ENCODE data around the gene ZNF182.
A peak's percentile ranks its signal among the peaks of the same experiment; 100 is the strongest.
"Not testable (repeated sequence)": the region's sequence is repeated elsewhere in the genome, so short reads cannot be mapped to it uniquely, and the experiment has no call there.

The ZNF182 gene

DNA sequence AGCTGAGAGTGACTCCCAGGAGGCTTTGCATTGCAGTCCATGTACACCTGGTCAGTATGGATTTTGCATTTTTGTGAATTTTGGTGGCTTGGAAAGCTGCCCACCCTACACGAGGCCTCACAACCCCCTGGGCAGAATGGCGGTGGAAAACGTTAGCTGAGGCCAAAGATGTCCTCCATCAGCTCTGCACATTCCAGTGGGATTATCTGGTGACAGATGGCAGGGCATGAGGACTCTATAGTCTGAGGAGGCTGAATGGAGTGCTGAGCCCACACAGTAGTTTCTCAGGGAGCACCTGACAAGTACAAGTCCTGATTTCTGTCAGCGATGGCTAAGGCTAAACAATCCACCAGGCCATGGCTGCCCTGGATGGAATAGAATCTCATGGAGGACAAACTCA lies 23.8 kb upstream of the ZNF182 start:
- H3K18ac ChIP-seq (ENCODE audit: low read length); H3K27ac ChIP-seq (replicated peaks; ENCODE audit: low read length); H3K4me3 ChIP-seq (ENCODE audit: low read length in 2 of 2); H2BK120ac ChIP-seq (ENCODE audit: low read depth, low read length); H3K23ac ChIP-seq (ENCODE audit: low read depth, low read length, poor library complexity); H3K4ac ChIP-seq (ENCODE audit: low read length); H4K91ac ChIP-seq (ENCODE audit: low read depth, low read length, poor library complexity); H2BK15ac ChIP-seq (ENCODE audit: low read length); H3K9me3 ChIP-seq (replicated peaks in 1 of 2; ENCODE audit: control insufficient read depth in 2 of 2, insufficient read depth in 1 of 2, low read depth in 1 of 2, low read length in 2 of 2); DNase-seq (ENCODE audit: low spot score); H3K4me2 ChIP-seq (ENCODE audit: insufficient read depth, low read length, poor library complexity, severe bottlenecking); H3K14ac ChIP-seq (ENCODE audit: low read length); H2BK5ac ChIP-seq (ENCODE audit: low read length); H3K79me1 ChIP-seq (ENCODE audit: low read depth, low read length); H3K4me1 ChIP-seq (ENCODE audit: control insufficient read depth in 2 of 2, insufficient read depth in 1 of 2, low read depth in 1 of 2, low read length in 2 of 2); H3K27me3 ChIP-seq (ENCODE audit: control insufficient read depth in 3 of 3, insufficient read depth in 3 of 3, low read depth in 1 of 3, low read length in 3 of 3); H2BK12ac ChIP-seq (ENCODE audit: low read length); H3K36me3 ChIP-seq (replicated peaks in 1 of 2; ENCODE audit: control insufficient read depth in 2 of 2, insufficient read depth in 2 of 2, low read length in 2 of 2); H3K9ac ChIP-seq (ENCODE audit: low read depth, low read length, poor library complexity); H4K8ac ChIP-seq (ENCODE audit: low read depth, low read length); H2AFZ ChIP-seq (ENCODE audit: low read length); H2AK5ac ChIP-seq (ENCODE audit: low read depth, low read length): not testable (repeated sequence)
- WGBS, 2 donors (ENCODE audit: extremely low coverage in 2 of 2, insufficient read length in 2 of 2, insufficient replicate concordance in 1 of 2) = no CpG with 5 or more reads among the region's 4 CpGs

DNA sequence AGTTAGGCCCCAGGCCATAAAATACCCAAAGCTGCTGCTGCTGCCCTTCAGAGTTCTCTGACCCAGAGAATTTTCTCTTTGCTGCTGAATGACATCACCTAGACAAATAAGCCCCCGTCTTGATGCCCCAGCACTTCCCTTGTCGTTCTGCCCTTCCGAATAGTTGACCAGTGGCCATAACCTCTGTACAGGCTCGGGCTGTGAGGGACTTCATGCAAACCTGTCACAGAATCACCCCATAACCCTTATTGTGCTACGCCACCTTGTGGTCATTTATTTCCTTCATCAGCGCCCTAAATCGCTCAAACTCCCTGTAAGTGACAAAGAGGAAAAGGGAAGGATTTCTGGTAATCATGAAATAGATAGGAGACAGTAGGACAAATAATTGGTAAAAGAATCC lies 21.8 kb upstream of the ZNF182 start:
- Histone ChIP-seq H3K9me3 (replicated peaks in 1 of 2; ENCODE audit: control insufficient read depth in 2 of 2, insufficient read depth in 1 of 2, low read depth in 1 of 2, low read length in 2 of 2) (no peaks in the 10 kb centered on the region), H4K8ac (ENCODE audit: low read depth, low read length) (no peak overlapping the region), H3K4me3 (ENCODE audit: low read length in 2 of 2) (no peak overlapping the region), H2AK5ac (ENCODE audit: low read depth, low read length) (no peak overlapping the region), H3K23ac (ENCODE audit: low read depth, low read length, poor library complexity) (no peak overlapping the region), H3K18ac (ENCODE audit: low read length) (no peak overlapping the region), H2BK15ac (ENCODE audit: low read length) (no peak overlapping the region), H3K27me3 (ENCODE audit: control insufficient read depth in 3 of 3, insufficient read depth in 3 of 3, low read depth in 1 of 3, low read length in 3 of 3) (no peaks in the 10 kb centered on the region), H3K4me1 (ENCODE audit: control insufficient read depth in 2 of 2, insufficient read depth in 1 of 2, low read depth in 1 of 2, low read length in 2 of 2) (no peaks in the 10 kb centered on the region), H3K27ac (replicated peaks; ENCODE audit: low read length) (no peak overlapping the region), H3K14ac (ENCODE audit: low read length) (no peak overlapping the region), H4K91ac (ENCODE audit: low read depth, low read length, poor library complexity) (no peak overlapping the region), H3K4me2 (ENCODE audit: insufficient read depth, low read length, poor library complexity, severe bottlenecking) (no peak overlapping the region), H2AFZ (ENCODE audit: low read length) (peak overlapping the region; percentile 62), H2BK120ac (ENCODE audit: low read depth, low read length) (no peak overlapping the region), H3K4ac (ENCODE audit: low read length) (no peak overlapping the region), H2BK12ac (ENCODE audit: low read length) (no peak overlapping the region), H3K79me1 (ENCODE audit: low read depth, low read length) (peaks cover 2% of the 10 kb centered on the region), H2BK5ac (ENCODE audit: low read length) (no peak overlapping the region), H3K36me3 (replicated peaks in 1 of 2; ENCODE audit: control insufficient read depth in 2 of 2, insufficient read depth in 2 of 2, low read length in 2 of 2) (no peaks in the 10 kb centered on the region), H3K9ac (ENCODE audit: low read depth, low read length, poor library complexity) (no peak overlapping the region)
- DNase-seq (ENCODE audit: low spot score) = peak; percentile 54
- no CpG with 5 or more reads among the region's 7 CpGs for WGBS, 2 donors (ENCODE audit: extremely low coverage in 2 of 2, insufficient read length in 2 of 2, insufficient replicate concordance in 1 of 2)

DNA sequence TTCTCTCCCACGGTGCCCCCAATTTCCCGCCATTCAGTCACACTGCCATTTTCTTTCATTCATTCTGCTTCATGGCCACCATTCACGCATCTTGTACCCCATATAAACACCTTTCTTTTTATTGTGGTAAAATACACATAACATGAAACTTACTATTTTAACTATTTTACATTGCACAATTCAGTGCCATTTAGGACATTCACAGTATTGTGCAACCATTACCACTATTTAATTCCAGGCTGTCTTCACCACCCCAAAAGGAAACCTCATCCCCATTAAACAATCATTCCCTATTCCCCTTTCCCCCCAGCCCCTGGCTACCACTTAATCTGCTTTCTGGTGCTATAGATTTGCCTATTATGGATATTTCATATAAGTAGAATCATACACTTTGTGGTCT lies 18.9 kb upstream of the ZNF182 start:
- Histone ChIP-seq H3K27me3 (ENCODE audit: control insufficient read depth in 3 of 3, insufficient read depth in 3 of 3, low read depth in 1 of 3, low read length in 3 of 3) (no peaks in the 10 kb centered on the region), H2BK12ac (ENCODE audit: low read length) (no peak overlapping the region), H3K9ac (ENCODE audit: low read depth, low read length, poor library complexity) (no peak overlapping the region), H2BK120ac (ENCODE audit: low read depth, low read length) (no peak overlapping the region), H3K27ac (replicated peaks; ENCODE audit: low read length) (no peak overlapping the region), H3K23ac (ENCODE audit: low read depth, low read length, poor library complexity) (no peak overlapping the region), H2BK5ac (ENCODE audit: low read length) (no peak overlapping the region), H2AFZ (ENCODE audit: low read length) (no peak overlapping the region), H4K91ac (ENCODE audit: low read depth, low read length, poor library complexity) (no peak overlapping the region), H3K4ac (ENCODE audit: low read length) (no peak overlapping the region), H2BK15ac (ENCODE audit: low read length) (no peak overlapping the region), H3K4me3 (ENCODE audit: low read length in 2 of 2) (no peak overlapping the region), H3K4me2 (ENCODE audit: insufficient read depth, low read length, poor library complexity, severe bottlenecking) (no peak overlapping the region), H3K18ac (ENCODE audit: low read length) (no peak overlapping the region), H2AK5ac (ENCODE audit: low read depth, low read length) (no peak overlapping the region), H3K4me1 (ENCODE audit: control insufficient read depth in 2 of 2, insufficient read depth in 1 of 2, low read depth in 1 of 2, low read length in 2 of 2) (no peaks in the 10 kb centered on the region), H3K36me3 (replicated peaks in 1 of 2; ENCODE audit: control insufficient read depth in 2 of 2, insufficient read depth in 2 of 2, low read length in 2 of 2) (no peaks in the 10 kb centered on the region), H3K9me3 (replicated peaks in 1 of 2; ENCODE audit: control insufficient read depth in 2 of 2, insufficient read depth in 1 of 2, low read depth in 1 of 2, low read length in 2 of 2) (no peaks in the 10 kb centered on the region), H3K14ac (ENCODE audit: low read length) (no peak overlapping the region), H4K8ac (ENCODE audit: low read depth, low read length) (no peak overlapping the region), H3K79me1 (ENCODE audit: low read depth, low read length) (peaks cover 2% of the 10 kb centered on the region)
- WGBS, 2 donors (ENCODE audit: extremely low coverage in 2 of 2, insufficient read length in 2 of 2, insufficient replicate concordance in 1 of 2) = no CpG with 5 or more reads among the region's 3 CpGs
- DNase-seq (ENCODE audit: low spot score) = no peak

DNA sequence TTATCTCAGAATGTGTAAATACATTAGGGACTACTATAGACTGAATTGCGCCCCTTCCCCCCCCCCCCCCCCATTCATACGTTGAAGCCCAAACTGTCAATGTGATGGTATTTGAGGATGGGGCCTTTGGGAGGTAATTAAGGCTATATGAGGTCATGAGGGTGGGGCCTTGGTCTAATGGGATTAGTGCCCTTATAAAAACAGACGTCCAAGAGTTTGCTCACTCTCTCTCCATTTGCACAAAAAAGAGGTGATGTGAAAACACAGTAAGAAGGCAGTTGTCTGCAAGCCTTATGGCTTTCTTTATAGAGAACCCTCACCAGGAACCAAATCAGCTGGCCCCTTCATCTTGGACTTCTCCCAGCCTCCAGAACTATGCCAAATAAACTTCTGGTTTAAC lies 18.3 kb upstream of the ZNF182 start:
- Histone ChIP-seq H2BK15ac (ENCODE audit: low read length) (no peak overlapping the region), H3K4me3 (ENCODE audit: low read length in 2 of 2) (peak overlapping the region in 1 of 2 donors; percentile 59), H4K8ac (ENCODE audit: low read depth, low read length) (no peak overlapping the region), H2BK120ac (ENCODE audit: low read depth, low read length) (no peak overlapping the region), H4K91ac (ENCODE audit: low read depth, low read length, poor library complexity) (no peak overlapping the region), H3K18ac (ENCODE audit: low read length) (no peak overlapping the region), H3K9me3 (replicated peaks in 1 of 2; ENCODE audit: control insufficient read depth in 2 of 2, insufficient read depth in 1 of 2, low read depth in 1 of 2, low read length in 2 of 2) (no peaks in the 10 kb centered on the region), H2AK5ac (ENCODE audit: low read depth, low read length) (no peak overlapping the region), H3K36me3 (replicated peaks in 1 of 2; ENCODE audit: control insufficient read depth in 2 of 2, insufficient read depth in 2 of 2, low read length in 2 of 2) (no peaks in the 10 kb centered on the region), H2BK5ac (ENCODE audit: low read length) (no peak overlapping the region), H3K27me3 (ENCODE audit: control insufficient read depth in 3 of 3, insufficient read depth in 3 of 3, low read depth in 1 of 3, low read length in 3 of 3) (no peaks in the 10 kb centered on the region), H2BK12ac (ENCODE audit: low read length) (no peak overlapping the region), H3K4me1 (ENCODE audit: control insufficient read depth in 2 of 2, insufficient read depth in 1 of 2, low read depth in 1 of 2, low read length in 2 of 2) (no peaks in the 10 kb centered on the region), H3K27ac (replicated peaks; ENCODE audit: low read length) (no peak overlapping the region), H3K14ac (ENCODE audit: low read length) (no peak overlapping the region), H3K23ac (ENCODE audit: low read depth, low read length, poor library complexity) (no peak overlapping the region), H2AFZ (ENCODE audit: low read length) (peak overlapping the region; percentile 88), H3K79me1 (ENCODE audit: low read depth, low read length) (peaks cover 2% of the 10 kb centered on the region), H3K4ac (ENCODE audit: low read length) (no peak overlapping the region), H3K9ac (ENCODE audit: low read depth, low read length, poor library complexity) (no peak overlapping the region), H3K4me2 (ENCODE audit: insufficient read depth, low read length, poor library complexity, severe bottlenecking) (no peak overlapping the region)
- no CpG with 5 or more reads among the region's 3 CpGs for WGBS, 2 donors (ENCODE audit: extremely low coverage in 2 of 2, insufficient read length in 2 of 2, insufficient replicate concordance in 1 of 2)
- no peak for DNase-seq (ENCODE audit: low spot score)

Data from neuronal stem cell (in vitro differentiated cells).